ENCODE data around the gene NAA15.
"Not testable (repeated sequence)": the region's sequence is repeated elsewhere in the genome, so short reads cannot be mapped to it uniquely, and the experiment has no call there.

The NAA15 gene

GRCh38 chr4:139301113-139301820, at the start of gene NAA15:
Gene NAA15, plus strand, starts transcription at chr4:139301505. Its CDS starts 273 bp downstream, at chr4:139301778.
- Mint-ChIP-seq H3K27me3 (no peaks in the 10 kb centered on the region), H3K4me3 (peak within 1 kb of the TSS; percentile 89), H3K27ac (peak within 1 kb of the TSS; percentile 92), H3K9me3 (no peaks in the 10 kb centered on the region), H3K4me1 (ENCODE audit: low read depth) (peaks cover 32% of the 10 kb centered on the region), H3K36me3 (ENCODE audit: low read depth) (peaks cover 34% of the 10 kb centered on the region)
- intact Hi-C loops (cut with micrococcal nuclease), result loop anchor here (2.0 to 5.0 kb wide), 3 partner anchors 124 to 219 kb away; partner anchors contain the start of genes ELF2 and RAB33B

- intact Hi-C loops (cut with micrococcal nuclease), result no loop called here
- Mint-ChIP-seq H3K4me3 (no peak overlapping the region), H3K4me1 (ENCODE audit: low read depth) (no peaks in the 10 kb centered on the region), H3K27me3 (no peaks in the 10 kb centered on the region), H3K9me3 (no peaks in the 10 kb centered on the region), H3K27ac (no peak overlapping the region), H3K36me3 (ENCODE audit: low read depth) (no peaks in the 10 kb centered on the region)
These were observed 48.3 kb upstream of the NAA15 start for GRCh38 chr4:139253046-139253445.

DNA sequence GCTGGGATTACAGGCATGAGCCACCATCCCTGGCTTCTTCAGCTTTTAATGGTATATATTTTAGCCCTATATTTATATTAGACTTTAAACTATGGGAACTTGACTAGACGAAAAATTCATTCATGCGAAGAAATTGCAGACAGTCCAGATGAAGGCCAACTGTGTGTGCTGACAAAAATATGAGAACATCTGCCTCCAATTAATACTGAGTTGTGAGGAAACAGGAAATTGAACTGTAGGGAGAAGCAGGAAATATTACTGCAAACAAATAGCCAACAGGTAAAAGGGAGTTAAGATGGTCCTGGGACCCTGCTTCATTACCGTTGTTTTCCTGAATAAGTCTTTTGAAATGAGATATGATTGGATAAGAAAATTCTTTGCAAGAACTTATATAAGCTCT, 47.6 kb upstream of the NAA15 start:
- Mint-ChIP-seq H3K36me3 (ENCODE audit: low read depth) (no peaks in the 10 kb centered on the region), H3K27me3 (no peaks in the 10 kb centered on the region), H3K9me3 (no peaks in the 10 kb centered on the region), H3K27ac (no peak overlapping the region), H3K4me1 (ENCODE audit: low read depth) (no peaks in the 10 kb centered on the region), H3K4me3 (no peak overlapping the region)
- intact Hi-C loops (cut with micrococcal nuclease), result no loop called here

DNA sequence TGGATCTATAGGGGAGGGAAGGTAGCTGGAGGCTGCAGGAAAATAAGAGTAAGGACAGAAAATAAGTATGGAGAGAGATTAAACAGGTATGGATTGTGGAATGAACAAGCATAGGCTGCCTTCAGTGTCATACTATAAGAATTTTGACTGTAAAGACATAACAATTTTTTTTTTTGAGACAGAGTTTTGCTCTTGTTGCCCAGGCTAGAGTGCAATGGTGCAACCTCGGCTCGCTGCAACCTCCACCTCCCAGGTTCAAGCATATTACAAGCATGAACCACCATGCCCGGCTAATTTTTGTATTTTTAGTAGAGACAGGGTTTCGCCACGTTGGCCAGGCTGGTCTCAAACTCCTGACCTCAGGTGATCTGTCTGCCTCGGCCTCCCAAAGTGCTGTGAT, 45.7 kb upstream of the NAA15 start:
- H3K27me3 Mint-ChIP-seq; H3K4me3 Mint-ChIP-seq; H3K27ac Mint-ChIP-seq; H3K36me3 Mint-ChIP-seq (ENCODE audit: low read depth); intact Hi-C loops (cut with micrococcal nuclease); H3K4me1 Mint-ChIP-seq (ENCODE audit: low read depth); H3K9me3 Mint-ChIP-seq: not testable (repeated sequence)

DNA sequence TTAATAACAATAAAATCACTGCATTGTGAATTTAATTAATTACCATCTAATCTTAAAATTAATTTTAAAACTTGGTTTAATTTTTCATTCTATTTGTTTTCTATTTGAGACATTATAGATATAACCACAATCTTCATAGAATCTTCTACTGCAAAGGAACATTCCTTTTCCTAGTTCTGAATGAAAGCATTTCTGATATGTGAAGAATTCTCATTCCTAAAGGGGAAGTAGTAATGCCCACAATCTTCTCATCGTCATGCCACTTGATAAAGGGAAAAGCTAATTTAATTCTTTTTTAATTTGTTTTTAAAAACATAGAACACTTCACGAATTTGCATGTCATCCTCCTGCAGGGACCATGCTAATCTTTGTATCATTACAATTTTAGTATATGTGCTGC, 45.0 kb upstream of the NAA15 start:
- H3K4me1 Mint-ChIP-seq (ENCODE audit: low read depth), result no peaks in the 10 kb centered on the region
- H3K36me3 Mint-ChIP-seq (ENCODE audit: low read depth), result no peaks in the 10 kb centered on the region

DNA sequence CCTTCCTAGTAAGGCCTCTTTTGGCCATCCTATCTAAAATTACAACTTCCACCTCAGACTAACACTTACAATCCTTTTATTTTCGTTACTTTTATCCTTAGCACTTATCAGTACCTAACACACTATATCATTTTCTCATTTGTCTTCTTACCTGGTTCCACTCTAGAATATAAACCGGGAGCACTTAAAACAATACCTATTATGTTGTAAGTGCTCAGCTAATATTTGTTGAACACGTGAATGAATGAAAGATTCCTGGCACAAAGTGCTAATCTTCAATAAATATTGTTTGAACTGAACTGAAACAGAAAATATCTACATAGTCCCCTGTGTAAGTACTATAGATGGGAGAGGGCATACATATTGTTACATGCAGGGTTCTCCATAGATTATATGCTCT, 35.7 kb upstream of the NAA15 start:
- Mint-ChIP-seq H3K36me3 (ENCODE audit: low read depth) (no peaks in the 10 kb centered on the region), H3K4me1 (ENCODE audit: low read depth) (peaks cover 16% of the 10 kb centered on the region), H3K4me3 (no peak overlapping the region), H3K27ac (no peak overlapping the region), H3K9me3 (no peaks in the 10 kb centered on the region), H3K27me3 (no peaks in the 10 kb centered on the region)
- intact Hi-C loops (cut with micrococcal nuclease), result no loop called here

More for the DNA sequence above, 45.0 kb upstream of the NAA15 start:
- intact Hi-C loops (cut with micrococcal nuclease), result no loop called here
- no peaks in the 10 kb centered on the region for H3K27me3 Mint-ChIP-seq
- no peaks in the 10 kb centered on the region for H3K9me3 Mint-ChIP-seq
- H3K27ac Mint-ChIP-seq, result no peak overlapping the region
- no peak overlapping the region for H3K4me3 Mint-ChIP-seq

GRCh38 chr4:139266208-139266582, 35.1 kb upstream of the NAA15 start:
- no peak overlapping the region for H3K4me3 Mint-ChIP-seq
- intact Hi-C loops (cut with micrococcal nuclease), result no loop called here
- H3K9me3 Mint-ChIP-seq, result no peaks in the 10 kb centered on the region
- H3K27me3 Mint-ChIP-seq, result no peaks in the 10 kb centered on the region
- H3K36me3 Mint-ChIP-seq (ENCODE audit: low read depth), result no peaks in the 10 kb centered on the region
- peaks cover 16% of the 10 kb centered on the region for H3K4me1 Mint-ChIP-seq (ENCODE audit: low read depth)
- no peak overlapping the region for H3K27ac Mint-ChIP-seq

- Mint-ChIP-seq H3K4me3 (peak overlapping the region; percentile 67), H3K36me3 (ENCODE audit: low read depth) (no peaks in the 10 kb centered on the region), H3K27ac (no peak overlapping the region), H3K9me3 (no peaks in the 10 kb centered on the region), H3K4me1 (ENCODE audit: low read depth) (peaks cover 16% of the 10 kb centered on the region), H3K27me3 (no peaks in the 10 kb centered on the region)
- intact Hi-C loops (cut with micrococcal nuclease), result no loop called here
These were observed 34.6 kb upstream of the NAA15 start for GRCh38 chr4:139266583-139267257.

- no peaks in the 10 kb centered on the region for H3K27me3 Mint-ChIP-seq
- H3K4me3 Mint-ChIP-seq, result no peak overlapping the region
- H3K9me3 Mint-ChIP-seq, result no peaks in the 10 kb centered on the region
- no peaks in the 10 kb centered on the region for H3K36me3 Mint-ChIP-seq (ENCODE audit: low read depth)
- peaks cover 16% of the 10 kb centered on the region for H3K4me1 Mint-ChIP-seq (ENCODE audit: low read depth)
- intact Hi-C loops (cut with micrococcal nuclease), result no loop called here
- H3K27ac Mint-ChIP-seq, result no peak overlapping the region
These were observed 34.0 kb upstream of the NAA15 start for GRCh38 chr4:139267301-139267700.

- H3K4me3 Mint-ChIP-seq, result no peak overlapping the region
- H3K4me1 Mint-ChIP-seq (ENCODE audit: low read depth), result peaks cover 3% of the 10 kb centered on the region
- no peaks in the 10 kb centered on the region for H3K36me3 Mint-ChIP-seq (ENCODE audit: low read depth)
- intact Hi-C loops (cut with micrococcal nuclease), result no loop called here
- no peaks in the 10 kb centered on the region for H3K9me3 Mint-ChIP-seq
- H3K27ac Mint-ChIP-seq, result no peak overlapping the region
- H3K27me3 Mint-ChIP-seq, result peaks cover 16% of the 10 kb centered on the region
These were observed 27.5 kb upstream of the NAA15 start for GRCh38 chr4:139273835-139274234.

DNA sequence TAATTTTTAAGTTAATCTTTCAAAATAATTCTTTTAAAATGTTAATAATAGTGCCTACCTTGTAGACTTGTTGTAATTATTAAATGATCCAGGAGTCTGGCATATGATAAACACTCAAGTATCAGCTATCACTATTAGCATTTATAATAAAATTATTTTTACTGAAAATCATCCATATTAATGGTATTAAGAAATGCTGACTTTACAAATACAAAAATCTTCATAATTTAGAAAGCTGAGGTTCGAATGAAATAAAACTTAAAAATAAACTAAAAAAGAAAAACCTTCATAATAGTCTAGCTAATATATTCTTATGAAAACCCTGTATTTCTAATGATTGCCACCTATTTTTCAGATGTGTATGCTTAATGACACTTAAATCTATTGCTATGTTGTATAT, 26.5 kb upstream of the NAA15 start:
- no peak overlapping the region for H3K4me3 Mint-ChIP-seq
- peaks cover 13% of the 10 kb centered on the region for H3K4me1 Mint-ChIP-seq (ENCODE audit: low read depth)
- H3K36me3 Mint-ChIP-seq (ENCODE audit: low read depth), result no peaks in the 10 kb centered on the region
- peaks cover 25% of the 10 kb centered on the region for H3K27me3 Mint-ChIP-seq
- intact Hi-C loops (cut with micrococcal nuclease), result no loop called here
- no peaks in the 10 kb centered on the region for H3K9me3 Mint-ChIP-seq
- no peak overlapping the region for H3K27ac Mint-ChIP-seq

DNA sequence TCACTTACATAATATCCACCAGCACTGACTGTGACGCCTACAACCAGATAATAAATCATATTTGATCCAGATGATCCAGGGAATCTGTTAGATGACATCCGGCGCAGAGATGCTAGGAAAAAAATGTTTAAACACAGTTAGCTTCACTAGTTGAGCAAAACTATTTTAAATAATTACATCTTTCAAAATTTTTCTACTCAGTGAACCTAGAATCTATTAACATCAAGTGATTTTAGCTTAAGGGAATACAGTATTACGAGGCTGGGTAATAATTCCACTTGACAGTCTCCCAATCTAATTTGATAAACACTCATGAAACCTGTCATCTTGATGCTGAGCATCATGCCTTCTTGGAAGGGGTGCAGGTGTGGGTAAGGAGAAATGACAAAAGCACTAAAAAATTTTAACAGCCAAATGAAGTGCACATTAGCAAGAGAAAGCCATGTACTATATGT, 26.0 kb upstream of the NAA15 start:
- H3K4me1 Mint-ChIP-seq (ENCODE audit: low read depth), result peaks cover 18% of the 10 kb centered on the region
- no peaks in the 10 kb centered on the region for H3K9me3 Mint-ChIP-seq
- intact Hi-C loops (cut with micrococcal nuclease), result no loop called here
- H3K27ac Mint-ChIP-seq, result no peak overlapping the region
- peaks cover 30% of the 10 kb centered on the region for H3K27me3 Mint-ChIP-seq
- no peak overlapping the region for H3K4me3 Mint-ChIP-seq
- no peaks in the 10 kb centered on the region for H3K36me3 Mint-ChIP-seq (ENCODE audit: low read depth)

GRCh38 chr4:139278485-139278884, 22.8 kb upstream of the NAA15 start:
- H3K9me3 Mint-ChIP-seq, result no peaks in the 10 kb centered on the region
- H3K4me1 Mint-ChIP-seq (ENCODE audit: low read depth), result peaks cover 20% of the 10 kb centered on the region
- H3K27ac Mint-ChIP-seq, result no peak overlapping the region
- H3K4me3 Mint-ChIP-seq, result peak overlapping the region; percentile 79
- H3K27me3 Mint-ChIP-seq, result peaks cover 48% of the 10 kb centered on the region
- intact Hi-C loops (cut with micrococcal nuclease), result no loop called here
- H3K36me3 Mint-ChIP-seq (ENCODE audit: low read depth), result no peaks in the 10 kb centered on the region

GRCh38 chr4:139278912-139279759, 22.2 kb upstream of the NAA15 start:
- intact Hi-C loops (cut with micrococcal nuclease), result no loop called here
- Mint-ChIP-seq H3K27me3 (peaks cover 48% of the 10 kb centered on the region), H3K36me3 (ENCODE audit: low read depth) (no peaks in the 10 kb centered on the region), H3K9me3 (peaks cover under 1% of the 10 kb centered on the region), H3K27ac (no peak overlapping the region), H3K4me3 (peak overlapping the region; percentile 79), H3K4me1 (ENCODE audit: low read depth) (peaks cover 20% of the 10 kb centered on the region)
